ENCODE results near the gene GNPTG. TPM values are rescaled to one million over a fixed set of nuclear protein-coding genes. Genes with fewer than 3 reads are reported as not detected.
"Not testable (repeated sequence)": the region's sequence is repeated elsewhere in the genome, so short reads cannot be mapped to it uniquely, and the experiment has no call there.

GNPTG gene
- total RNA-seq, 4 donors from 2014 or later, result 51.1 to 117 (median 71.6) TPM

- peaks cover 0 to 9% (median 2%) of the 10 kb centered on the region in 4 donors for H3K4me1 ChIP-seq
- 85 to 90% methylated on average over 14 to 15 of the region's 15 CpGs for WGBS, 2 donors
- no peak overlapping the region for H3K27ac ChIP-seq
- H3K4me3 ChIP-seq, result no peak overlapping the region
- peaks cover 5 to 78% (median 16%) of the 10 kb centered on the region in 3 donors for H3K36me3 ChIP-seq
- DNase-seq (ENCODE audit: low spot score in 2 of 2), result no peak
- H3K9me3 ChIP-seq, result peaks cover 0 to 4% (median 0%) of the 10 kb centered on the region in 4 donors
- TF ChIP-seq EP300 (IDR thresholded peaks at IDR 0.05), result no peak
- TF ChIP-seq POLR2A (IDR thresholded peaks at IDR 0.05), result no peak
- TF ChIP-seq, protein P1, sequence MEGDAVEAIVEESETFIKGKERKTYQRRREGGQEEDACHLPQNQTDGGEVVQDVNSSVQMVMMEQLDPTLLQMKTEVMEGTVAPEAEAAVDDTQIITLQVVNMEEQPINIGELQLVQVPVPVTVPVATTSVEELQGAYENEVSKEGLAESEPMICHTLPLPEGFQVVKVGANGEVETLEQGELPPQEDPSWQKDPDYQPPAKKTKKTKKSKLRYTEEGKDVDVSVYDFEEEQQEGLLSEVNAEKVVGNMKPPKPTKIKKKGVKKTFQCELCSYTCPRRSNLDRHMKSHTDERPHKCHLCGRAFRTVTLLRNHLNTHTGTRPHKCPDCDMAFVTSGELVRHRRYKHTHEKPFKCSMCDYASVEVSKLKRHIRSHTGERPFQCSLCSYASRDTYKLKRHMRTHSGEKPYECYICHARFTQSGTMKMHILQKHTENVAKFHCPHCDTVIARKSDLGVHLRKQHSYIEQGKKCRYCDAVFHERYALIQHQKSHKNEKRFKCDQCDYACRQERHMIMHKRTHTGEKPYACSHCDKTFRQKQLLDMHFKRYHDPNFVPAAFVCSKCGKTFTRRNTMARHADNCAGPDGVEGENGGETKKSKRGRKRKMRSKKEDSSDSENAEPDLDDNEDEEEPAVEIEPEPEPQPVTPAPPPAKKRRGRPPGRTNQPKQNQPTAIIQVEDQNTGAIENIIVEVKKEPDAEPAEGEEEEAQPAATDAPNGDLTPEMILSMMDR (IDR thresholded peaks at IDR 0.05), result no peak
- H3K27me3 ChIP-seq, result peaks cover 0 to 4% of the 10 kb centered on the region in 2 donors
These were observed 26.5 kb upstream of the GNPTG start for GRCh38 chr16:1325261-1325660.

GRCh38 chr16:1325673-1326371 is 25.9 kb upstream of the GNPTG start:
- Histone ChIP-seq H3K27ac (no peak overlapping the region), H3K4me1 (peaks cover 0 to 9% (median 3%) of the 10 kb centered on the region in 4 donors), H3K4me3 (no peak overlapping the region), H3K9me3 (peaks cover 0 to 10% (median 0%) of the 10 kb centered on the region in 4 donors), H3K27me3 (peaks cover 0 to 10% of the 10 kb centered on the region in 2 donors), H3K36me3 (peaks cover 1 to 76% (median 10%) of the 10 kb centered on the region in 3 donors)
- WGBS, 2 donors, result 55 to 63% methylated on average over 10 to 16 of the region's 20 CpGs
- no peak for DNase-seq (ENCODE audit: low spot score in 2 of 2)
- TF ChIP-seq EP300 (IDR thresholded peaks at IDR 0.05), result no peak
- TF ChIP-seq, protein P1 (IDR thresholded peaks at IDR 0.05), result no peak
- TF ChIP-seq POLR2A (IDR thresholded peaks at IDR 0.05), result no peak

DNA sequence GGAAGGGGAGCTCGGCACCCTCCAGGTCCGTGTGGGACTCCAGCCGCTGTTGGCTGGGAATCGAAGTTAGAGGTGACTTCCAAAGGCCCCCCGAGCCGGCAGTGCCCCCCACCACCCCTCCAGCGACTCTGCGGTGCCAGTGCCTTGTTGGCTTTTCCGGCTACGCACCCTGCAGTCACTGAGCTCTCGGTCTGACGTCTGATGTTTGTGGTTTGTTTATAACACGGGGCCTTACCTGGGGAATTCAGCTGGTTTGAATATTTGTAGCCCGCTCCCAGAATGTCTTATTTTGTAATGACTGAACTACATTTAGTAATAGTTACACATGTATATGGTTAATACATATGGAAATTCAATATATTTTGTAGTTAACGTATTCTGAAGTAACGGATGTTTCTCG is 25.3 kb upstream of the GNPTG start:
- TF ChIP-seq, protein P1 (IDR thresholded peaks at IDR 0.05), result no peak
- TF ChIP-seq POLR2A (IDR thresholded peaks at IDR 0.05), result no peak
- TF ChIP-seq EP300 (IDR thresholded peaks at IDR 0.05), result no peak
- H3K27me3 ChIP-seq, result peaks cover 0 to 15% of the 10 kb centered on the region in 2 donors
- peaks cover 0 to 70% (median 7%) of the 10 kb centered on the region in 3 donors for H3K36me3 ChIP-seq
- 73 to 78% methylated on average over 11 to 14 of the region's 17 CpGs for WGBS, 2 donors
- H3K9me3 ChIP-seq, result peaks cover 0 to 10% (median 0%) of the 10 kb centered on the region in 4 donors
- peaks cover 0 to 12% (median 6%) of the 10 kb centered on the region in 4 donors for H3K4me1 ChIP-seq
- no peak overlapping the region for H3K27ac ChIP-seq
- no peak for DNase-seq (ENCODE audit: low spot score in 2 of 2)
- H3K4me3 ChIP-seq, result no peak overlapping the region

- WGBS, 2 donors, result 75 to 91% methylated on average over 12 to 15 of the region's 17 CpGs
- peaks cover 0 to 19% (median 13%) of the 10 kb centered on the region in 4 donors for H3K4me1 ChIP-seq
- H3K36me3 ChIP-seq, result peaks cover 0 to 63% (median 7%) of the 10 kb centered on the region in 3 donors
- H3K9me3 ChIP-seq, result peaks cover 0 to 10% (median 0%) of the 10 kb centered on the region in 4 donors
- DNase-seq (ENCODE audit: low spot score in 2 of 2), result no peak
- TF ChIP-seq, protein P1 (IDR thresholded peaks at IDR 0.05), result no peak
- TF ChIP-seq EP300 (IDR thresholded peaks at IDR 0.05) (no peak), POLR2A (IDR thresholded peaks at IDR 0.05) (no peak)
- H3K4me3 ChIP-seq, result no peak overlapping the region
- peaks cover 0 to 22% of the 10 kb centered on the region in 2 donors for H3K27me3 ChIP-seq
- no peak overlapping the region for H3K27ac ChIP-seq
These were observed 24.6 kb upstream of the GNPTG start for GRCh38 chr16:1326946-1327618.

DNA sequence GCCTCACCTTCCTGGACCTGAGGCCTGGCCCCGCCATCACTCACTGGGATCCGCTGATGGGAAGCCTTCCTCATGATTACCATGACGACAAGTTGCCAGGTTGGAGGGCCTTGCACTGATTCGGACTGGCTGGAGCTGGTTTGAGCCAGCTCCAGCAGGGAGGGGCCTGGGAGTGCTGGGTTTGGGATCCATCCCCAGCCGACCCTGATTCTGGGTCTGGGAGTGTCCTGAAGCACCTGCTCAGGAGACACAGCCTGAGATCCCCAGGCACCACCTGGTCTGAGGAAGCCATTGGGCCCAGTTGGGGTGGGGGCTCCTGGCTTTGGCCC is 24.1 kb upstream of the GNPTG start:
- no peak overlapping the region for H3K4me3 ChIP-seq
- TF ChIP-seq EP300 (IDR thresholded peaks at IDR 0.05) (no peak), POLR2A (IDR thresholded peaks at IDR 0.05) (no peak)
- TF ChIP-seq, protein P1 (IDR thresholded peaks at IDR 0.05), result no peak
- peaks cover 0 to 10% (median 0%) of the 10 kb centered on the region in 4 donors for H3K9me3 ChIP-seq
- 35 to 80% methylated on average over 3 of the region's 5 CpGs for WGBS, 2 donors
- H3K27me3 ChIP-seq, result peaks cover 0 to 27% of the 10 kb centered on the region in 2 donors
- H3K27ac ChIP-seq, result no peak overlapping the region
- peaks cover 0 to 58% (median 7%) of the 10 kb centered on the region in 3 donors for H3K36me3 ChIP-seq
- no peak for DNase-seq (ENCODE audit: low spot score in 2 of 2)
- peaks cover 0 to 24% (median 16%) of the 10 kb centered on the region in 4 donors for H3K4me1 ChIP-seq

- H3K4me1 ChIP-seq, result peaks cover 0 to 29% (median 19%) of the 10 kb centered on the region in 4 donors
- H3K4me3 ChIP-seq; DNase-seq (ENCODE audit: low spot score in 2 of 2); H3K27ac ChIP-seq: not testable (repeated sequence)
- H3K27me3 ChIP-seq, result peaks cover 0 to 33% of the 10 kb centered on the region in 2 donors
- H3K9me3 ChIP-seq, result peaks cover 0 to 10% (median 0%) of the 10 kb centered on the region in 4 donors
- 89 to 93% methylated on average over 20 of the region's 20 CpGs for WGBS, 2 donors
- H3K36me3 ChIP-seq, result peaks cover 0 to 53% (median 7%) of the 10 kb centered on the region in 3 donors
These were observed 23.6 kb upstream of the GNPTG start for GRCh38 chr16:1328136-1328535.

DNA sequence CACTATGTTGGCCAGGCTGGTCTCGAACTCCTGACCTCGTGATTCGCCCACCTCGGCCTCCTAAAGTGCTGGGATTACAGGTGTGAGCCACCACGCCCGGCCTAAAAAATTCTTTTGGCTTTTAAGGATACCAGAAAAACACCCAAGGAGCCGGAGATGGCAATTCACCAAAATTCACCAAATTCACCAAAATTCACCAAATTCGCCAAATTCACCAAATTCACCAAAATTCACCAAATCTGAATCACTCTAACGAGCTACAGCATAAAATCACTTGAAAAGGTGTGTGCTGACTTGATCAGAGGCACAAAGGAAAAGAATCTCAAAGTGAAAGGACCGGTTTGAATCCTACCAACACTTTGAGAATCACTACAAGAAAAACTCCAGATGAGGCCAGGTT is 22.8 kb upstream of the GNPTG start:
- Histone ChIP-seq H3K9me3 (peaks cover 0 to 10% (median 0%) of the 10 kb centered on the region in 4 donors), H3K4me1 (peaks cover 0 to 29% (median 19%) of the 10 kb centered on the region in 4 donors), H3K36me3 (peaks cover 0 to 45% (median 7%) of the 10 kb centered on the region in 3 donors), H3K27me3 (peaks cover 0 to 38% of the 10 kb centered on the region in 2 donors)
- 90 to 93% methylated on average over 10 of the region's 10 CpGs for WGBS, 2 donors
- not testable (repeated sequence) for H3K27ac ChIP-seq; H3K4me3 ChIP-seq; DNase-seq (ENCODE audit: low spot score in 2 of 2)
